ENCODE results near the gene FAM3A.

FAM3A gene

GRCh38 chrX:154481195-154481594 is 34.8 kb downstream of the FAM3A start:
- H3K27ac ChIP-seq (ENCODE audit: extremely low read depth, low read depth, low read length): no peak overlapping the region
- TF ChIP-seq ZNF157 (tag by site-specific recombination; IDR thresholded peaks at IDR 0.05) (no peak), RBAK (tag by site-specific recombination; IDR thresholded peaks at IDR 0.05) (no peak), ZNF221 (tag by site-specific recombination; IDR thresholded peaks at IDR 0.05; ENCODE audit: borderline replicate concordance) (no peak), ZNF792 (tag by site-specific recombination; IDR thresholded peaks at IDR 0.05) (no peak), SP7 (tag by site-specific recombination; IDR thresholded peaks at IDR 0.05) (no peak), ZBTB44 (tag by site-specific recombination; IDR thresholded peaks at IDR 0.05) (no peak), ELK4 (IDR thresholded peaks at IDR 0.05; ENCODE audit: borderline replicate concordance, low read depth, low read length) (no peak), ZNF530 (tag by site-specific recombination; IDR thresholded peaks at IDR 0.05; ENCODE audit: low read depth) (no peak), ZFP69B (tag by site-specific recombination; IDR thresholded peaks at IDR 0.05) (no peak), ZNF501 (tag by site-specific recombination; IDR thresholded peaks at IDR 0.05) (no peak), BCL11B (tag by site-specific recombination; IDR thresholded peaks at IDR 0.05; ENCODE audit: low read depth) (no peak), ZNF266 (tag by site-specific recombination; IDR thresholded peaks at IDR 0.05; ENCODE audit: low read depth) (no peak), ZNF155 (tag by site-specific recombination; IDR thresholded peaks at IDR 0.05) (no peak)
- POLR2A ChIA-PET: interaction anchor here (1.1 to 2.1 kb wide), 2 partner anchors 9 to 98 kb away, joined by 3 to 8 read pairs; partner anchors contain the start of gene SLC10A3
- H3K9me3 ChIP-seq (ENCODE audit: control insufficient read depth, insufficient read depth, low read depth, low read length): no peaks in the 10 kb centered on the region
- H3K4me1 ChIP-seq (ENCODE audit: control insufficient read depth, insufficient read depth, low read length): no peaks in the 10 kb centered on the region; the same call in 1 of the 2 replicates
- no peak overlapping the region for H3K4me3 ChIP-seq (ENCODE audit: low read depth, low read length)
- peaks cover 0 to 27% of the 10 kb centered on the region in 2 experiments; a peak in 1 of 3 replicates for H3K36me3 ChIP-seq (ENCODE audit: control insufficient read depth in 2 of 2, insufficient read depth in 1 of 2, low read length in 2 of 2)
- CTCF ChIA-PET: interaction anchor here (1.6 kb wide), 1 partner anchor 46 kb away, joined by 8 read pairs; no protein-coding TSS in a partner anchor

- Histone ChIP-seq H3K27ac (ENCODE audit: extremely low read depth, low read depth, low read length) (peak within 1 kb of the TSS; percentile 94), H3K4me3 (ENCODE audit: low read depth, low read length) (peak within 1 kb of the TSS; percentile 55), H3K4me1 (ENCODE audit: control insufficient read depth, insufficient read depth, low read length) (no peaks in the 10 kb centered on the region; the same call in 1 of the 2 replicates), H3K36me3 (ENCODE audit: control insufficient read depth in 2 of 2, insufficient read depth in 1 of 2, low read length in 2 of 2) (peaks cover 0 to 11% of the 10 kb centered on the region in 2 experiments; a peak in 2 of 3 replicates), H3K9me3 (ENCODE audit: control insufficient read depth, insufficient read depth, low read depth, low read length) (no peaks in the 10 kb centered on the region)
- CTCF ChIA-PET: interaction anchor here (0.7 kb wide), 1 partner anchor 80 kb away, joined by 3 read pairs; the partner anchor contains the start of gene RPL10
- POLR2A ChIA-PET: interaction anchor here (0.6 to 1.3 kb wide), 9 partner anchors 8 to 106 kb away, joined by 3 to 15 read pairs (median 4); partner anchors contain the start of genes PLXNA3, SLC10A3 and UBL4A
- TF ChIP-seq ZNF449 (tag by site-specific recombination; IDR thresholded peaks at IDR 0.05): no peak
- TF ChIP-seq ZNF561 (tag by site-specific recombination; IDR thresholded peaks at IDR 0.05; ENCODE audit: borderline replicate concordance): peak; percentile 79
- no peak for TF ChIP-seq ZFP69B (tag by site-specific recombination; IDR thresholded peaks at IDR 0.05)
- 0 out of 2 replicates have a peak, but pooled peaks have one; percentile 32 for TF ChIP-seq PRDM4 (tag by site-specific recombination; IDR thresholded peaks at IDR 0.05)
- 0 out of 2 replicates have a peak, but pooled peaks have one; percentile 38 for TF ChIP-seq ZNF660 (tag by site-specific recombination; IDR thresholded peaks at IDR 0.05)
- TF ChIP-seq SALL2 (tag by site-specific recombination; IDR thresholded peaks at IDR 0.05; ENCODE audit: borderline replicate concordance): no peak
- TF ChIP-seq ZNF518A (tag by site-specific recombination; conservative IDR thresholded peaks at IDR 0.05; ENCODE audit: low read depth): no peak
- no peak for TF ChIP-seq OSR2 (tag by site-specific recombination; IDR thresholded peaks at IDR 0.05)
- peak; percentile 79 for TF ChIP-seq ZEB2 (tag by site-specific recombination; IDR thresholded peaks at IDR 0.05)
Measured at GRCh38 chrX:154478728-154479622, 37.1 kb downstream of the FAM3A start, which contains the start of gene LAGE3. Gene LAGE3, minus strand, starts transcription at chrX:154479281. Its CDS starts 366 bp downstream, at chrX:154478915.

Data from HEK293 (cell line).